Measurements from ENCODE around the gene UGT1A6. TPM values are rescaled to one million over a fixed set of nuclear protein-coding genes. Genes with fewer than 3 reads are reported as not detected.

Gene UGT1A6
- total and polyA plus RNA-seq, 2 of the 13 experiments (the other 11 are each of a cell fraction or from before 2014, with no cell fraction given), result 0.25 TPM; not detected in 1

DNA sequence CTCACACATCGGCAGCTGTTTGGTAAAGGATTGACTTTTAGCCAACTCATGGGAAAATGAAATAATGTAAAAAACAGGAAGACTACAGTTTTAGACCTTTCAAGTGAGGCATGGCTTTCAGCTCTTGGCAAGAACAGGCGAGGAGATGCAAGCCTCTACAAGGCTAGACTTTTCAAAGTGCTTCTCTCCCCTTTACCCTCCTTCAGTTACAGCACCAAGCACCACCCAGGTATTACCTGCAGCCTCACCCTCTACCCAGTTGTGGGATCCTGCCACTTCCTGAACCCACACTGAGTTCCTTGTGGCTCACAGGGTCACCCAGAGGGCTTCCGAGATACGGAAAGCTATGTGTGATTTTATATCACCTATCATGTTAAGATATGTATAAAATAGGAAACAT, 41.7 kb upstream of the UGT1A6 start:
- BruUV-seq (replicated peaks), result no TSS peak
- Histone ChIP-seq H4K20me1 (ENCODE audit: insufficient read depth, low read length) (no peaks in the 10 kb centered on the region), H3K27ac (ENCODE audit: extremely low read length, insufficient read depth, low read length) (no peak overlapping the region), H3K4me1 (ENCODE audit: insufficient read depth, low read length) (no peaks in the 10 kb centered on the region), H2AFZ (ENCODE audit: low read length) (no peak overlapping the region), H3K4me2 (ENCODE audit: low read depth, low read length) (no peak overlapping the region), H3K79me2 (ENCODE audit: insufficient read depth, low read length) (no peaks in the 10 kb centered on the region), H3K9me3 (ENCODE audit: low read length) (peaks cover 12% of the 10 kb centered on the region), H3K4me3 (replicated peaks in 1 of 3; ENCODE audit: insufficient read depth in 1 of 3, low read depth in 2 of 3, low read length in 3 of 3) (no peak overlapping the region), H3K27me3 (ENCODE audit: control insufficient read depth in 1 of 2, insufficient read depth in 2 of 2, low read length in 2 of 2) (no peaks in the 10 kb centered on the region; a peak in 1 of 5 replicates), H3K36me3 (replicated peaks in 1 of 2; ENCODE audit: control insufficient read depth in 1 of 2, insufficient read depth in 2 of 2, low read length in 2 of 2) (no peaks in the 10 kb centered on the region), H3K9ac (ENCODE audit: insufficient read depth, low read depth, low read length) (no peak overlapping the region)
- no peak for FAIRE-seq
- DNase-seq (ENCODE audit: low spot score), result no peak
- no peak for ATAC-seq
- TF ChIP-seq, protein P1, sequence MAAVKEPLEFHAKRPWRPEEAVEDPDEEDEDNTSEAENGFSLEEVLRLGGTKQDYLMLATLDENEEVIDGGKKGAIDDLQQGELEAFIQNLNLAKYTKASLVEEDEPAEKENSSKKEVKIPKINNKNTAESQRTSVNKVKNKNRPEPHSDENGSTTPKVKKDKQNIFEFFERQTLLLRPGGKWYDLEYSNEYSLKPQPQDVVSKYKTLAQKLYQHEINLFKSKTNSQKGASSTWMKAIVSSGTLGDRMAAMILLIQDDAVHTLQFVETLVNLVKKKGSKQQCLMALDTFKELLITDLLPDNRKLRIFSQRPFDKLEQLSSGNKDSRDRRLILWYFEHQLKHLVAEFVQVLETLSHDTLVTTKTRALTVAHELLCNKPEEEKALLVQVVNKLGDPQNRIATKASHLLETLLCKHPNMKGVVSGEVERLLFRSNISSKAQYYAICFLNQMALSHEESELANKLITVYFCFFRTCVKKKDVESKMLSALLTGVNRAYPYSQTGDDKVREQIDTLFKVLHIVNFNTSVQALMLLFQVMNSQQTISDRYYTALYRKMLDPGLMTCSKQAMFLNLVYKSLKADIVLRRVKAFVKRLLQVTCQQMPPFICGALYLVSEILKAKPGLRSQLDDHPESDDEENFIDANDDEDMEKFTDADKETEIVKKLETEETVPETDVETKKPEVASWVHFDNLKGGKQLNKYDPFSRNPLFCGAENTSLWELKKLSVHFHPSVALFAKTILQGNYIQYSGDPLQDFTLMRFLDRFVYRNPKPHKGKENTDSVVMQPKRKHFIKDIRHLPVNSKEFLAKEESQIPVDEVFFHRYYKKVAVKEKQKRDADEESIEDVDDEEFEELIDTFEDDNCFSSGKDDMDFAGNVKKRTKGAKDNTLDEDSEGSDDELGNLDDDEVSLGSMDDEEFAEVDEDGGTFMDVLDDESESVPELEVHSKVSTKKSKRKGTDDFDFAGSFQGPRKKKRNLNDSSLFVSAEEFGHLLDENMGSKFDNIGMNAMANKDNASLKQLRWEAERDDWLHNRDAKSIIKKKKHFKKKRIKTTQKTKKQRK (IDR thresholded peaks at IDR 0.05; ENCODE audit: low read length), result no peak
- TF ChIP-seq ZNF44 (CRISPR knock-in tag; IDR thresholded peaks at IDR 0.05), result no peak
- no peak for TF ChIP-seq ZNF496 (CRISPR knock-in tag; IDR thresholded peaks at IDR 0.05; ENCODE audit: insufficient replicate concordance)
- TF ChIP-seq, protein P2, sequence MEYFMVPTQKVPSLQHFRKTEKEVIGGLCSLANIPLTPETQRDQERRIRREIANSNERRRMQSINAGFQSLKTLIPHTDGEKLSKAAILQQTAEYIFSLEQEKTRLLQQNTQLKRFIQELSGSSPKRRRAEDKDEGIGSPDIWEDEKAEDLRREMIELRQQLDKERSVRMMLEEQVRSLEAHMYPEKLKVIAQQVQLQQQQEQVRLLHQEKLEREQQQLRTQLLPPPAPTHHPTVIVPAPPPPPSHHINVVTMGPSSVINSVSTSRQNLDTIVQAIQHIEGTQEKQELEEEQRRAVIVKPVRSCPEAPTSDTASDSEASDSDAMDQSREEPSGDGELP (IDR thresholded peaks at IDR 0.05; ENCODE audit: borderline replicate concordance, low read depth), result no peak
- no peak for TF ChIP-seq ZNF713 (CRISPR knock-in tag; IDR thresholded peaks at IDR 0.05)
- TF ChIP-seq ZNF883 (CRISPR knock-in tag; IDR thresholded peaks at IDR 0.05; ENCODE audit: not compliant biosample characterization), result no peak
- TF ChIP-seq ZNF703 (CRISPR knock-in tag; IDR thresholded peaks at IDR 0.05; ENCODE audit: borderline replicate concordance), result no peak
- no peak for TF ChIP-seq ZNF460 (CRISPR knock-in tag; IDR thresholded peaks at IDR 0.05; ENCODE audit: borderline replicate concordance)
- TF ChIP-seq ZZZ3 (CRISPR knock-in tag; IDR thresholded peaks at IDR 0.05; ENCODE audit: borderline replicate concordance), result no peak
- TF ChIP-seq, protein P3, sequence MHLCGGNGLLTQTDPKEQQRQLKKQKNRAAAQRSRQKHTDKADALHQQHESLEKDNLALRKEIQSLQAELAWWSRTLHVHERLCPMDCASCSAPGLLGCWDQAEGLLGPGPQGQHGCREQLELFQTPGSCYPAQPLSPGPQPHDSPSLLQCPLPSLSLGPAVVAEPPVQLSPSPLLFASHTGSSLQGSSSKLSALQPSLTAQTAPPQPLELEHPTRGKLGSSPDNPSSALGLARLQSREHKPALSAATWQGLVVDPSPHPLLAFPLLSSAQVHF (CRISPR knock-in tag; IDR thresholded peaks at IDR 0.05), result no peak
- no peak for TF ChIP-seq MAZ (IDR thresholded peaks at IDR 0.05; ENCODE audit: borderline replicate concordance, low read depth, low read length)
- TF ChIP-seq MAZ (CRISPR knock-in tag; IDR thresholded peaks at IDR 0.05; ENCODE audit: low read depth), result no peak
- no peak for TF ChIP-seq HNRNPUL1 (IDR thresholded peaks at IDR 0.05; ENCODE audit: low read depth, low read length)
- no peak for TF ChIP-seq ZNF143 (CRISPR knock-in tag; IDR thresholded peaks at IDR 0.05)
- intact Hi-C loops (cut with micrococcal nuclease; ENCODE audit: unreplicated experiment), result no loop called here
- 59% methylated on average over 4 of the region's 4 CpGs for WGBS (ENCODE audit: low lambda C conversion rate)
- ChIA-PET CTCF (ENCODE audit: low intra/inter-chr PET ratio, low total read pairs) (no interaction called here), POLR2A (no interaction called here)
- in situ Hi-C loops (cut with HindIII; ENCODE audit: extremely low pct_ligation_motif_present, low pct_unique_long_range_greater_than_20kb), result no loop called here

Measured in HepG2 (cell line).